ENCODE results near the gene GRIK3. TPM values are rescaled to one million over a fixed set of nuclear protein-coding genes. Genes with fewer than 3 reads are reported as not detected.
"Not testable (repeated sequence)": the region's sequence is repeated elsewhere in the genome, so short reads cannot be mapped to it uniquely, and the experiment has no call there.

The GRIK3 gene
- total and polyA plus RNA-seq, 4 donors, result 0.03 to 0.08 (median 0.05) TPM; not detected in 1

GRCh38 chr1:36919491-36920145, 114.7 kb downstream of the GRIK3 start (continued):
- TF ChIP-seq CTCF (IDR thresholded peaks at IDR 0.05; ENCODE audit: low read depth, low read length, missing input control) (no peak), HNF4G (IDR thresholded peaks at IDR 0.05) (no peak), YY1 (IDR thresholded peaks at IDR 0.05) (no peak), HNF4A (conservative IDR thresholded peaks at IDR 0.05) (no peak)
- TF ChIP-seq, protein P1, sequence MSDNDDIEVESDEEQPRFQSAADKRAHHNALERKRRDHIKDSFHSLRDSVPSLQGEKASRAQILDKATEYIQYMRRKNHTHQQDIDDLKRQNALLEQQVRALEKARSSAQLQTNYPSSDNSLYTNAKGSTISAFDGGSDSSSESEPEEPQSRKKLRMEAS (IDR thresholded peaks at IDR 0.05), result no peak

DNA sequence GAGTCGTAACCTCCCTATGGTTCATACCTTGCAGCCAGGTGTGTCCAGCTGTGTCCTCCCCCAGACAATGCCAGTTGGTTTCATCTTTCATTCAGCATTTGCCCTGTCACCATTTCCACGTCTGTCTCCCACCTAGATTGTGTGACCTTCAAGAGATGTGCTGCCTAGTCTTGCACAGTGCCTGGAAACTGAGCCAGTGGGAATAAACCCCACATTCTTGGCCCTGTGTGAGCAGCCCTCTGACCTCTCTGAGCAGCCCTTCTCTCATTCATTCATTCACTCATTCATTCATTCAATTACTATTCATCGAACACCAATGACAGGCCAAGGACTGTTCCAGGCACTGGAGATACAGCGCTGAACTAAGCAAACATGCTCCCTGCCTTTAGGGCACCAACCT, 115.7 kb downstream of the GRIK3 start:
- no peak overlapping the region for H3K4me3 ChIP-seq (ENCODE audit: low read depth in 1 of 3, low read length in 3 of 3)
- no peak for DNase-seq (ENCODE audit: low spot score)
- H3K9ac ChIP-seq (ENCODE audit: low read depth in 1 of 2, low read length in 2 of 2), result no peak overlapping the region
- no peak overlapping the region for H3K27ac ChIP-seq (ENCODE audit: low read depth in 1 of 2, low read length in 2 of 2)
- H3K4me1 ChIP-seq (ENCODE audit: control insufficient read depth in 4 of 4, insufficient read depth in 4 of 4, low read length in 3 of 4), result no peaks in the 10 kb centered on the region
- no peaks in the 10 kb centered on the region for H3K9me3 ChIP-seq (ENCODE audit: control insufficient read depth in 4 of 4, low read length in 3 of 4)
- no peaks in the 10 kb centered on the region for H3K36me3 ChIP-seq (ENCODE audit: control insufficient read depth in 4 of 4, insufficient read depth in 3 of 4, low read depth in 1 of 4, low read length in 3 of 4)
- TF ChIP-seq, protein P1 (IDR thresholded peaks at IDR 0.05), result no peak
- TF ChIP-seq GABPA (IDR thresholded peaks at IDR 0.05 in 1 of 2, conservative IDR thresholded peaks at IDR 0.05 in 1 of 2), result no peak
- no peak for TF ChIP-seq NR2F2 (IDR thresholded peaks at IDR 0.05)
- TF ChIP-seq EGR1 (IDR thresholded peaks at IDR 0.05; ENCODE audit: low read depth in 2 of 2), result no peak
- no peak for TF ChIP-seq FOXA1 (IDR thresholded peaks at IDR 0.05)
- TF ChIP-seq JUND (IDR thresholded peaks at IDR 0.05), result no peak
- no peak for TF ChIP-seq REST (IDR thresholded peaks at IDR 0.05)
- TF ChIP-seq TAF1 (conservative IDR thresholded peaks at IDR 0.05), result no peak
- TF ChIP-seq, protein P2, sequence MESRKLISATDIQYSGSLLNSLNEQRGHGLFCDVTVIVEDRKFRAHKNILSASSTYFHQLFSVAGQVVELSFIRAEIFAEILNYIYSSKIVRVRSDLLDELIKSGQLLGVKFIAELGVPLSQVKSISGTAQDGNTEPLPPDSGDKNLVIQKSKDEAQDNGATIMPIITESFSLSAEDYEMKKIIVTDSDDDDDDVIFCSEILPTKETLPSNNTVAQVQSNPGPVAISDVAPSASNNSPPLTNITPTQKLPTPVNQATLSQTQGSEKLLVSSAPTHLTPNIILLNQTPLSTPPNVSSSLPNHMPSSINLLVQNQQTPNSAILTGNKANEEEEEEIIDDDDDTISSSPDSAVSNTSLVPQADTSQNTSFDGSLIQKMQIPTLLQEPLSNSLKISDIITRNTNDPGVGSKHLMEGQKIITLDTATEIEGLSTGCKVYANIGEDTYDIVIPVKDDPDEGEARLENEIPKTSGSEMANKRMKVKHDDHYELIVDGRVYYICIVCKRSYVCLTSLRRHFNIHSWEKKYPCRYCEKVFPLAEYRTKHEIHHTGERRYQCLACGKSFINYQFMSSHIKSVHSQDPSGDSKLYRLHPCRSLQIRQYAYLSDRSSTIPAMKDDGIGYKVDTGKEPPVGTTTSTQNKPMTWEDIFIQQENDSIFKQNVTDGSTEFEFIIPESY (IDR thresholded peaks at IDR 0.05), result no peak
- no peak for TF ChIP-seq FOXA2 (IDR thresholded peaks at IDR 0.05)
- TF ChIP-seq SP1 (IDR thresholded peaks at IDR 0.05), result no peak
- no peak for TF ChIP-seq ATF3 (IDR thresholded peaks at IDR 0.05)
- TF ChIP-seq HNF4A (conservative IDR thresholded peaks at IDR 0.05), result no peak
- TF ChIP-seq RAD21 (IDR thresholded peaks at IDR 0.05), result no peak
- no peak for TF ChIP-seq RXRA (IDR thresholded peaks at IDR 0.05)
- TF ChIP-seq HNF4G (IDR thresholded peaks at IDR 0.05), result no peak
- TF ChIP-seq YY1 (IDR thresholded peaks at IDR 0.05), result no peak
- no peak for TF ChIP-seq CTCF (IDR thresholded peaks at IDR 0.05; ENCODE audit: low read depth, low read length, missing input control)
- H3K27me3 ChIP-seq (ENCODE audit: control insufficient read depth in 4 of 4, insufficient read depth in 4 of 4, low read length in 3 of 4), result peaks cover 0 to 6% (median 0%) of the 10 kb centered on the region in 4 donors
- WGBS, result 76% methylated on average over 4 of the region's 4 CpGs

DNA sequence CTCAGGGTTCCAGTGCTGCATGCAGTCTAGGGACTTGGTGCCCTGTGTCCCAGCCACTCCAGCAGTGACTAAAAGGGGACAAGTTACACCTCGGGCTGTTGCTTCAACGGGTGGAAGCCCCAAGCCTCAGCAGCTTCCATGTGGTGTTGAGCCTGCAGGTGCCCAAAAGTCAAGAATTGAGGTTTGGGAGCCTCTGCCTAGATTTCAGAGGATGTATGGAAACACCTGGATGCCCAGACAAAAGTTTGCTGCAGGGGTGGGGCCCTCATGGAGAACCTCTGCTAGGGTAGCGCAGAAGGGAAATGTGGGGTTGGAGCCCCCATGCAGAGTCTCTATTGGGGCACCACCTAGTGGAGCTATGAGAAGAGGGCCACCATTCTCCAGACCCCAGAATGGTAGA, 117.8 kb downstream of the GRIK3 start:
- not testable (repeated sequence) for H3K27me3 ChIP-seq (ENCODE audit: control insufficient read depth in 4 of 4, insufficient read depth in 4 of 4, low read length in 3 of 4); H3K9ac ChIP-seq (ENCODE audit: low read depth in 1 of 2, low read length in 2 of 2); H3K9me3 ChIP-seq (ENCODE audit: control insufficient read depth in 4 of 4, low read length in 3 of 4); H3K4me3 ChIP-seq (ENCODE audit: low read depth in 1 of 3, low read length in 3 of 3); H3K27ac ChIP-seq (ENCODE audit: low read depth in 1 of 2, low read length in 2 of 2); H3K4me1 ChIP-seq (ENCODE audit: control insufficient read depth in 4 of 4, insufficient read depth in 4 of 4, low read length in 3 of 4); H3K36me3 ChIP-seq (ENCODE audit: control insufficient read depth in 4 of 4, insufficient read depth in 3 of 4, low read depth in 1 of 4, low read length in 3 of 4)
- peak; percentile 12 for DNase-seq (ENCODE audit: low spot score)
- WGBS, result 81% methylated on average over 3 of the region's 3 CpGs

Measured in liver (tissue), 9 donors.